CD4-positive, CD25-positive, alpha-beta regulatory T cell (primary cell): ENCODE measurements around the gene CERS6. TPM values are rescaled to one million over a fixed set of nuclear protein-coding genes. Genes with fewer than 3 reads are reported as not detected.
A peak's percentile ranks its signal among the peaks of the same experiment; 100 is the strongest.

Experiments
- ATAC-seq, 2 donors: fragments of 150-1000 bp; cut with Tn5 transposase; one replicate each; pipeline ENCODE4 v1.10.0; 2021; ENCODE audit warnings: low read depth in 2 of 2, moderate number of reproducible peaks in 2 of 2, moderate library complexity in 1 of 2
- DNase-seq, 3 donors: peaks; one replicate each; pipeline versions ENCODE4 v3.0.0 to v3.0.0-alpha.2; 2012 to 2022; ENCODE audit warnings: mixed read lengths in 1 of 3
- H3K27ac ChIP-seq: one replicate; pipeline ENCODE4 v1.7.0; 2013; ENCODE audit warnings: mild to moderate bottlenecking, low read length; ENCODE audit not compliant: insufficient read depth, poor library complexity, severe bottlenecking
- H3K27me3 ChIP-seq: one replicate; pipeline ENCODE4 v1.7.0; 2013; ENCODE audit warnings: low read length; ENCODE audit not compliant: control insufficient read depth, insufficient read depth
- H3K36me3 ChIP-seq: one replicate; pipeline ENCODE4 v1.7.0; 2013; ENCODE audit warnings: mild to moderate bottlenecking, low read length, moderate library complexity; ENCODE audit not compliant: control insufficient read depth, insufficient read depth
- H3K4me1 ChIP-seq: 2 replicates; pipeline ENCODE4 v1.7.0; 2013; ENCODE audit warnings: mild to moderate bottlenecking, low read length; ENCODE audit not compliant: insufficient read depth, control insufficient read depth, poor library complexity, severe bottlenecking
- H3K4me3 ChIP-seq: one replicate; pipeline ENCODE4 v1.7.0; 2013; ENCODE audit warnings: low read depth, mild to moderate bottlenecking, low read length, moderate library complexity
- H3K9me3 ChIP-seq, 2 experiments: 1 replicate in 1 of 2; 2 replicates in 1 of 2; pipeline ENCODE4 v1.7.0; 2013; ENCODE audit warnings: low read length in 2 of 2, mild to moderate bottlenecking in 1 of 2, moderate library complexity in 1 of 2; ENCODE audit not compliant: control insufficient read depth in 2 of 2
- H3K27ac Mint-ChIP-seq, 3 donors: one replicate each; pipeline ENCODE4 v1.8.0; 2020 to 2022; ENCODE audit warnings: mild to moderate bottlenecking in 3 of 3, mixed read lengths in 3 of 3, moderate library complexity in 2 of 3
- H3K27me3 Mint-ChIP-seq: one replicate; pipeline ENCODE4 v1.8.0; 2022; ENCODE audit warnings: mild to moderate bottlenecking, mixed read lengths
- H3K36me3 Mint-ChIP-seq: one replicate; pipeline ENCODE4 v1.8.0; 2020; ENCODE audit warnings: mixed read lengths
- H3K4me1 Mint-ChIP-seq, 4 donors: one replicate each; pipeline ENCODE4 v1.8.0; 2020 to 2022; ENCODE audit warnings: mixed read lengths in 4 of 4, mild to moderate bottlenecking in 1 of 4
- H3K4me3 Mint-ChIP-seq, 4 donors: one replicate each; pipeline ENCODE4 v1.8.0; 2020 to 2022; ENCODE audit warnings: mild to moderate bottlenecking in 4 of 4, mixed read lengths in 4 of 4, moderate library complexity in 3 of 4
- H3K9me3 Mint-ChIP-seq, 7 donors: one replicate each; pipeline ENCODE4 v1.8.0; 2020 to 2022; ENCODE audit warnings: mixed read lengths in 7 of 7, mild to moderate bottlenecking in 3 of 7, moderate library complexity in 2 of 7
- polyA plus RNA-seq, 4 donors: library from polyadenylated mRNA; unstranded; fragments of 300-500 nt; fragmentation: Illumina TruSeq; gene quantifications; one replicate each; pipeline ENCODE4 v1.2.3, GENCODE V29; 2021
- total RNA-seq: library from RNA; stranded (reverse); gene quantifications from one replicate; pipeline ENCODE4 v1.2.3, GENCODE V29; 2022

Gene CERS6
- total and polyA plus RNA-seq, 5 donors from 2014 or later, result 1.3 to 5.3 (median 3.6) TPM

GRCh38 chr2:168504323-168504722 lies 48.3 kb downstream of the CERS6 start:
- Histone ChIP-seq H3K27ac (no peak overlapping the region), H3K36me3 (no peaks in the 10 kb centered on the region), H3K27me3 (no peaks in the 10 kb centered on the region), H3K9me3 (peaks cover 0 to 4% of the 10 kb centered on the region in 2 experiments), H3K4me1 (no peaks in the 10 kb centered on the region), H3K4me3 (no peak overlapping the region)
- Mint-ChIP-seq H3K27me3 (no peaks in the 10 kb centered on the region), H3K9me3 (peaks cover 0 to 3% (median 1%) of the 10 kb centered on the region in 7 donors), H3K4me3 (peak overlapping the region in 1 of 4 donors; percentile 12), H3K27ac (no peak overlapping the region), H3K4me1 (peaks cover 0 to 10% (median 0%) of the 10 kb centered on the region in 4 donors), H3K36me3 (no peaks in the 10 kb centered on the region)
- DNase-seq (no peak), ATAC-seq (no peak)

- Mint-ChIP-seq H3K36me3 (no peaks in the 10 kb centered on the region), H3K9me3 (no peaks in the 10 kb centered on the region), H3K27ac (no peak overlapping the region), H3K27me3 (no peaks in the 10 kb centered on the region), H3K4me1 (peaks cover 0 to 15% (median 4%) of the 10 kb centered on the region in 4 donors), H3K4me3 (no peak overlapping the region)
- Histone ChIP-seq H3K4me3 (no peak overlapping the region), H3K4me1 (no peaks in the 10 kb centered on the region), H3K27ac (no peak overlapping the region), H3K9me3 (no peaks in the 10 kb centered on the region), H3K36me3 (no peaks in the 10 kb centered on the region), H3K27me3 (no peaks in the 10 kb centered on the region)
- ATAC-seq (no peak), DNase-seq (no peak)
Observed at GRCh38 chr2:168510125-168510756, 54.2 kb downstream of the CERS6 start.

GRCh38 chr2:168514692-168515091 lies 58.6 kb downstream of the CERS6 start:
- H3K27ac Mint-ChIP-seq, result no peak overlapping the region
- peaks cover 0 to 23% (median 7%) of the 10 kb centered on the region in 4 donors for H3K4me1 Mint-ChIP-seq
- Histone ChIP-seq H3K36me3 (no peaks in the 10 kb centered on the region), H3K27me3 (no peaks in the 10 kb centered on the region), H3K9me3 (no peaks in the 10 kb centered on the region), H3K4me1 (no peaks in the 10 kb centered on the region), H3K4me3 (no peak overlapping the region), H3K27ac (no peak overlapping the region)
- no peak overlapping the region for H3K4me3 Mint-ChIP-seq
- no peak for DNase-seq
- H3K36me3 Mint-ChIP-seq, result no peaks in the 10 kb centered on the region
- H3K9me3 Mint-ChIP-seq, result no peaks in the 10 kb centered on the region
- no peak for ATAC-seq
- H3K27me3 Mint-ChIP-seq, result no peaks in the 10 kb centered on the region

GRCh38 chr2:168515502-168515901 lies 59.4 kb downstream of the CERS6 start:
- Mint-ChIP-seq H3K36me3 (no peaks in the 10 kb centered on the region), H3K27me3 (no peaks in the 10 kb centered on the region), H3K9me3 (no peaks in the 10 kb centered on the region), H3K4me3 (no peak overlapping the region), H3K4me1 (peaks cover 0 to 25% (median 7%) of the 10 kb centered on the region in 4 donors), H3K27ac (no peak overlapping the region)
- no peak for DNase-seq
- Histone ChIP-seq H3K27ac (no peak overlapping the region), H3K36me3 (no peaks in the 10 kb centered on the region), H3K27me3 (no peaks in the 10 kb centered on the region), H3K4me3 (no peak overlapping the region), H3K9me3 (no peaks in the 10 kb centered on the region), H3K4me1 (no peaks in the 10 kb centered on the region)
- no peak for ATAC-seq

- Mint-ChIP-seq H3K4me1 (peaks cover 0 to 28% (median 5%) of the 10 kb centered on the region in 4 donors), H3K9me3 (no peaks in the 10 kb centered on the region), H3K27me3 (no peaks in the 10 kb centered on the region), H3K27ac (no peak overlapping the region), H3K4me3 (no peak overlapping the region), H3K36me3 (no peaks in the 10 kb centered on the region)
- no peaks in the 10 kb centered on the region for H3K27me3 ChIP-seq
- H3K9me3 ChIP-seq, result no peaks in the 10 kb centered on the region
- no peak for DNase-seq
- no peak overlapping the region for H3K27ac ChIP-seq
- no peaks in the 10 kb centered on the region for H3K4me1 ChIP-seq
- ATAC-seq, result no peak
- H3K4me3 ChIP-seq, result no peak overlapping the region
- H3K36me3 ChIP-seq, result no peaks in the 10 kb centered on the region
Observed at GRCh38 chr2:168517816-168518215, 61.7 kb downstream of the CERS6 start.

- Mint-ChIP-seq H3K4me3 (peak overlapping the region in 1 of 4 donors; percentile 42), H3K36me3 (no peaks in the 10 kb centered on the region), H3K4me1 (peaks cover 0 to 34% (median 5%) of the 10 kb centered on the region in 4 donors), H3K27me3 (no peaks in the 10 kb centered on the region), H3K9me3 (no peaks in the 10 kb centered on the region), H3K27ac (no peak overlapping the region)
- no peak overlapping the region for H3K27ac ChIP-seq
- ATAC-seq (no peak), DNase-seq (no peak)
- H3K4me1 ChIP-seq, result no peaks in the 10 kb centered on the region
- no peaks in the 10 kb centered on the region for H3K27me3 ChIP-seq
- H3K9me3 ChIP-seq, result no peaks in the 10 kb centered on the region
- H3K36me3 ChIP-seq, result no peaks in the 10 kb centered on the region
- H3K4me3 ChIP-seq, result no peak overlapping the region
Observed at GRCh38 chr2:168518555-168519066, 62.5 kb downstream of the CERS6 start.

- Histone ChIP-seq H3K27ac (no peak overlapping the region), H3K27me3 (no peaks in the 10 kb centered on the region), H3K4me3 (no peak overlapping the region), H3K4me1 (no peaks in the 10 kb centered on the region), H3K9me3 (no peaks in the 10 kb centered on the region), H3K36me3 (no peaks in the 10 kb centered on the region)
- no peaks in the 10 kb centered on the region for H3K27me3 Mint-ChIP-seq
- no peak overlapping the region for H3K27ac Mint-ChIP-seq
- DNase-seq (no peak), ATAC-seq (no peak)
- no peaks in the 10 kb centered on the region for H3K36me3 Mint-ChIP-seq
- no peaks in the 10 kb centered on the region for H3K9me3 Mint-ChIP-seq
- peaks cover 0 to 35% (median 3%) of the 10 kb centered on the region in 4 donors for H3K4me1 Mint-ChIP-seq
- H3K4me3 Mint-ChIP-seq, result no peak overlapping the region
Observed at GRCh38 chr2:168519534-168520308, 63.6 kb downstream of the CERS6 start.
